CD4-positive, alpha-beta T cell treated with Interleukin-15 for 4 hours (primary cell): ENCODE data around the gene G3BP2.
"Not testable (repeated sequence)": the region's sequence is repeated elsewhere in the genome, so short reads cannot be mapped to it uniquely, and the experiment has no call there.

Source experiments
- DNase-seq: peaks from one replicate; pipeline ENCODE4 v3.0.0-alpha.2; 2020; ENCODE audit warnings: low spot score

Gene G3BP2

DNA sequence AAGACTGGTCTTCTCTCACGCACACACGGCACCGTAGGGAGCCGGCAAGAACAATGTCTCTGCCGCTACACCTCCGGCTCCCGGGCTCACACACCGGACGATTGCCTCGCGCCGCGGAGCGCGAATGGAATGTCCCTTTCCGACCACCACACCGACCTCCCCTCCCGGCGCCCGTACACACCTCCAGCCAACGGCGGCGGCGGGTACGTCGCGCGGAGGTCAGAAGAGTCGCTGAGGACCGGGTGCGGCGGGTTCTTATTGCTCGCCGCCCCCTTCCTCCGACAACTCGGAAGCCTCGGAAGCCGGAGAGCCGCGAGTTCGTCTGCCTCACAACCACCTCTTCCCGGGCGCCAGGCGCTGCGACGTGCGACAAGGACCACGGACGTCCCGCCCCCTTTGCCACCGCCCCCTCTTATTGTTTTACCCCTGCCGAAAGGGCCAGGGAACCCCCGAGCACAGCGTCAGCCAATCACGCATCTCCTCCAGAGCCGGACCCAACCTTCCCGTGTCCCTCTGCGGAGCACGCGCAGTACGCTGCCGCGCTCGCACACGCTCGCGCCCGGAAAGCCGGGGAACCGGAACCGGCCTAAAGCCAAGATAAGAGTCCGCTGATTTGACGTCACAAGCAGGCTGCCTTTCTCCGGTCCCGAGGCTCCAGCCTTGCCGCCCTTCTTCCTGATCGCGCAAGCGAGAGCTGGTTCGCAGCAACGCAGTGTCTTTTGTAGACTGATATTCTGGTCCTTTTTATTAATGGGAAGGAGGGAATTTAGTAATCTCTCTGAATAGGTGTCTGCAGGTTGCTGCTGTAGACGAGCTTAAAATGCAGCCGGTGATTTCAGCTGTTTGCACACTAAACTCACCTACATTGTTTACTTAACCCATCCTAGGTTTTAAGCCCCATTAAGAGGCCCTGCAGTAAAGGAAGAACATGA is at the start of gene G3BP2:
TSS of gene G3BP2 (minus strand) at position 385 of the 932 bp plus-strand sequence. CDS start 11,386 bp downstream, outside the sequence.
- DNase-seq, result peak; percentile 98

DNA sequence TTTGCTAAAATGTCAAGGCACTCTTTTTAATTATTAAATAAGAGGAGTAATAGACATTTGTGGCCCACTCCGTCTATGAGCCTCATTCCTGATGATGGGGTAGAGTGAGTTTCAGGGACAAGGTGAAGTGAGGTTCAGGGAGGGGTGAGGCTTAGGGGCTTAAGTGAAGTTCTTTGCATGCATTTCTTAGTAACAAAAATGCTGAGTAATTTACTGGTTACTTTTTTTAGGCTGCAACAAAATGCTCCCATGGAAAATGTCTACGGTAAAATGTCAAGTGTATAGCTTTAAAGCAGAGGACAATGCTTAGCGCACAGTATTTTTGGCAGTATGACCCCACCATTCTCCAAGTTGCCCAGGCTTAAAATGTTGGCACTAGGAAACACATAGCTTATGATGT is 49.2 kb upstream of the G3BP2 start:
- DNase-seq, result no peak

DNA sequence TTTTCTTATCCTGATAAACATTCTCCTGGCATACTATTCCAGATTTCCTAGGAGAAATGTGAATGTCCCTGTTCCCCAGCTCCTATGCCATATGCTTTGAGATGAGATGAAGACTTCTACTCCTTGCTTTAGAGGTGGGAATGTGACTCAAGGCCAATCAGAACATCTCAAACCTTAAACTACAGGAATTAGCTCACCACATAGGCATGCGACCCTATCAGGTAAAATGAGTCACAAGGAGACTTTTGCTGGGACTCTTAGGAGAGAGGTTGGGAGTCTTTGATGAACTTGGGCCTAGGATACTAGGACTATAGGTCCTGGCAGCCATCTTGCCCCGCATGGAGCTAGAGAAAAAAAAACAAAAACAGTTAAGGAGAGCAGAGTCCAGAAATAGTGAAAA is 45.3 kb upstream of the G3BP2 start:
- DNase-seq, result no peak

DNA sequence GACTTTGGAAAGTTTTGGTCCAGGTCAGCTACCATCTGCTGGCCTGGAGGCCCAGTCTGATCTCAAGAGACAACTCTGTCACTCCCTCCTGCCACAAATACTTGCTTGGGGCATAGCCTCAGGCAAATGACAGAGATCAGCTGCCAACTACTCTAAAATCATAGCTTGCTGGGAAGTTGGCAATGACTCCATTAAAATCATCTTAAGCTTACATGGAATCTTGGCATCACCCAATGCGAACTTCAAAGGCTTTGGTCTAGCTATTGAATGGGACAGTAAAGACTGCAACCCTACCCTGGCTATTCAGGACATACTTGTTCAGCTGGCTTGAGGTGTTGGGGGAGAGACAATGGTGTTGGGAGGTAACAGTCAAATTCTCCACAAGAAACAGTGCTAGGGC is 44.2 kb upstream of the G3BP2 start:
- no peak for DNase-seq

DNA sequence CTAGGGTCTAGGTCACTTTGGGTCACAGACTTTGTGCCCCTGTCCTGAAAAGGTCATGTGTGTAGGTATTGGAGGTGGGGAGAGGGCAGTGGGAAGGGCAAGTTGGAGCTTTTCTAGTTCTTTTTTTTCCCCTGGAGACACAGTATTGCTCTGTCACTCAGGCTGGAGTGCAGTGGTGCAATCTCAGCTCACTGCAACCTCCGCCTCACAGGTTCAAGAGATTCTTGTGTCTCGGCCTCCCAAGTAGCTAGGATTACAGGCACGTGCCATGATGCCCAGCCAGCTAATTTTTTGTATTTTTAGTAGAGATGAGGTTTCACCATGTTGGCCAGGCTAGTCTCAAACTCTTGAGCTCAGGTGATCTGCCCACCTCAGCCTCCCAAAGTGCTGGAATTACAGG is 42.8 kb upstream of the G3BP2 start:
- DNase-seq, result not testable (repeated sequence)

DNA sequence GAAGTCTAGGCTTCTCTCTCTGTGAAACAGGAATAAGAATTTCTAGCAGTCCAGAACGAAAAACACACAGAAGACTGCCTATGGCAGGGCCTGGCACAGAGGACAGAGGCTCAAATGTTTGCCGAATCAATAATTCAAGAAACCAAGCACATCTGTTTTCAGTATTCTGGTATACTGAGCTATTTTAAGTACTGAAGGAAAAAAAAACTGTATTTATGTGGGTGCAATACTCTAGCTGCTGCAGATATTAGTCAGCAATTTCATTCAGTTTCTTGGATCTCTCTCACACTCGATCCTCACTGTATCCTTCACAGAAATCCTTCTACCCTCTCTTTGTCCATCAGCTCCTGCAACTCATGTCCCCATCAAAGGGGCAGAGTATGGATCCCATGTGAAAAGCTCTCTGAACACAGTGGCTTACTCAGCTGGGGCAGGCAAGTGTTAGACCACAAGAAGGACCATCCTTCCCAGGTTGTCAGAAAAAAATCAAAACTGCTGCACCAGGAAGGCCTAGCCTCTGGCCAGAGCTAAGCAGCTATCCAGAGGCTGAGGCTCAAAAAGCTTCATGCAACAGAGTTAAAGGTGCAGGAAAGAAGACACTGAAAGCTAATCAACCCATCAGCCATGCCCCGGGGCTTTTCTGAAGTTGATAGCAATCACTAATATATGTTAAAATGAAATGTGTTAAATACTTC is 42.0 kb upstream of the G3BP2 start:
- no peak for DNase-seq

DNA sequence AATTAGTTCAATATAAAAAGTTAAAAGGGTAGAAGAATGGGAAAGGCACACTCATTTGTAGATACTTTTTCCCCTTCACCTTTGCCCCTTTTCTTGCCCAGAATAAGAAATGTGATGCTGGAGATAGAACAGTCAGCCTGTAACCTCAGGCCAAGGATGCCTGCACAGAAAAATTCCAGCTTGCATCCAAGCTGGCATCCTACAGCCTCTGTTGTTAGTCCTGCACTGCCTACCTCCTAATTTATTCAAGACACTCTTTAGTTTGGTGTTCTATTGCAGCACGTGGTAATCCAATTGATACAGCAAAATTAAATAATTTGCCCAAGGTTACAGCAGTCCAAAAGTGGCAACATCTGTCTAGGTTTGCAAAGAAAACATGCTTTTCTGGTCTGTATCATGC is 41.5 kb upstream of the G3BP2 start:
- DNase-seq, result no peak

DNA sequence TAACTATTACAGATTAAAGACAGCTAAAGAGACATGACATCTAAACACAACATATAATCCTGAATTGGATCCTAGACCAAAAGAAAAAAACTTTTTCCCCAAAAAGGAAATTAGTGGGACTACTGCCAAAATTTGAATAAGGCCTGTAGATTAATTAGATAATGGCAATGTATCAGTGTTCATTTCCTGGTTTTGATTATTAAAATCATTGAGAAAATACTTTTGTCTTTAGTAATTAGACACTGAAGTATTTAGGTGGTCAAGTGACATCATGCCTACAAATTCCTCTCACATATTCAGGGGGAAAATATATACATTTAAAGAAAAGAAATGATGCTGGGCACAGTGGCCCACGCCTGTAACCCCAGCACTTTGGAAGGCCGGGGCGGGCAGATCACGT is 40.8 kb upstream of the G3BP2 start:
- no peak for DNase-seq

DNA sequence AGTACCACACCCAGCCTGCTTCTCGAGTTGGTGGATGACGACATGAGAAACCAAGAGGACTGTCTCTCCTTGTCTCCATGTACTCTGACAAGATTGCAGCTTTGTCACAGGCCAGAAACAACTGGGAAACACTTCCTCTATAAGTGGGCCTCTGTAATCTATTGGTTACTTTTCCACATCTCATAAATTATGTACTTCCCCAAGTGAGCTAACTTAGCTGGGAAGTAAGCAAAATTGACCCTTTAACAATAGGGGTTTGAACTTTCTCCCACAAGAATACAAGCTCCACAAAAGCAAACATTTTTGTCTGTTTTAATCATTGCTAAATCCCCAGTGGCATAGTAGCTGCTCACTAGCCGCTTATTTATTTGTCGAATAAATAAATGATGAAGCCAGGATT is 37.0 kb upstream of the G3BP2 start:
- DNase-seq, result no peak

DNA sequence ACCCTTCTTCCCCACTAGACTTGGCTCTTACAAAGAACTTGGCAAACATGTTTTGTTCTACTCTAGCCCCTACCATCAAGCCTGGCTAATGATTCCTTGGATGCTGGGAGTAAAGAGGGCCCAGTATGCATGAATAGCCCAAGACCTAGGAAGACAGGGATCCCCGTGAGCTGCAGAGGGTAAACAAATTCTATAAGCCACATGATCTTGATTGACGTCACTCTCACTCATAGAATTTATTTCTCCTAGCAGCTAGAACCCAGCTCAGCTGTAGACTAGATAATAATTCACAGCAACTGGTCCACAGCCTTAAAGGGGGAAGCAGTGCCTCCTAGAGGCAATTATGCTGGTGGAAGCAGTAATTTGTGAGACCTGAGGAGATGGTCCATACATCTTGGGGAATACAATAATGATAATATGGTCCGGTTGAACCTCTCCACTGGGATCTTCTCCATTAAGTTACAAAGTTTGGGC is 35.0 kb upstream of the G3BP2 start:
- peak; percentile 66 for DNase-seq

DNA sequence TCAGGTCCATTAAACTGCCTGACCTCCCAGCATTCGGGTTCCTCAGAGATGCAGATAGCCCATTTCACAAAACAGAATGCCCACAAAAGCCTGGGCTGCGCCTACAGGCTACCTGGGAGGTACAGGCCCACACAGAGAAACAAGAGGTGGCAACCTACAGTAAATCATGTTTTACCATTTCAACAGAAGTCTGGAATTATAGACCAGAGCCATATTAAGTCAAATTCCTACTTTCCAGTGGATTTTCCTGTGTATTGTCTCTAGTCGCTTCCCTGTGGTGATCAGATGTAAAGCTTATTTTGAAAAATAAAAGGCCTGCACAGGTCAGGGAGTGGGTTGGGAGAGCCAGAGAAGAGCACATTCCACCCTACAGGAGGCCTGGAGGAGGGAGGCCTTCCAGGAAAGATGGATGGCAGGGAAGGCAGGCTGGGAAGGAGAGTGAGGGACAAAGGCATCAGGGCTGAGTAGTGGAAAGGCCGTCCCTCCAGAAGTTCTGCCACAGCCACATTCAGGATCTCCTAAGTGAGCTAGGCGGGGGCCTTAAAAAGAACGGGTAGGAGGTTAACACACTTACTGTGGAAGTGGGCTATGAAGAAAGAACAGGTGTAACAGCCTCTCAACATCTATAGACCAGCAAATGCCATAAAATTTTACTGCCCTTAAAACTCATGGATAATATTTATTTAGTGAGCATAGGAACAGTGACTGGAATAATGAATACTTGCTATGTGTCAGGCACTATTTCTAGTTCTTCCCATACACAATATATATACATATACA is 32.2 kb upstream of the G3BP2 start:
- DNase-seq, result no peak

DNA sequence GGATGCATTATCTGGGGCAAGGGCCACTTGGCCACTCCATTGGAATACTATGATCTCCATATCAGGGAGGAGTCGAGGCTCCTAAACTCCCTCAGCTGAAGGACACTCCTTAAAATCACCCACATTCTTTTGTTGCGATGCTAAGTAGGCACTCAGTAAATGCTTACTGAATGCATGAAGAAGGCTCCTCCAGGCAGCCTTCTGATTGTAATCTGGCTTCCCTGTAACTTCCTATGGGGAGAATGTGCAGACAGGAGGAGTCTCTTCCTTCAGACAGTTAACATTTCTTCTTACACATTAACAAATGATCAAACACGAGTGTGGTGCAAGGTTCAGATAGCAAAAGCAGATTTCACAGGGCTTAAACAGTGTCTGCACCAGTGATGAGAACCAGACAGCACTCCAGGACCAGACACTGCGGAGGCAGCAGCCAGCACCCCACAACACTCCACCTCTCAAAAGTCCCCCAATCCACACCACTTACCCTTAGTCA is 29.8 kb upstream of the G3BP2 start:
- no peak for DNase-seq

DNA sequence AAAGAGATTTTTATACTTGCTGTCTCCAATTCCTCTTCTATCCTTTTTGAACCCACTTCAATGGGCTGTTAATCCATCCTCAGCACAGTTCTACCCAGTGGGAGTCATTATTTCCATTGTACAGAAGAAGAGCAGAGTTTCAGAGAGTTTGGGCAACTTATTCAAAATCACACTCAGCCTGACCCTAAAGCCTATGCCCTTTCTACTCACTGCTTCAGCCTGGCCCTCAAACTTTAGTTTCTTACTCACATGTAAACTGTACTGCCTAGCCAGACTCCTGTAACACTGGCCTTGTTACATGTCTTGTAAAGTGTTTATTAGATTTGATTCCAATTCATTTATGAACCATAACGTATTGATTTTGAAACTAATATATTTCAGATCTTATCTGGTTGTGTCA is 26.1 kb upstream of the G3BP2 start:
- no peak for DNase-seq

DNA sequence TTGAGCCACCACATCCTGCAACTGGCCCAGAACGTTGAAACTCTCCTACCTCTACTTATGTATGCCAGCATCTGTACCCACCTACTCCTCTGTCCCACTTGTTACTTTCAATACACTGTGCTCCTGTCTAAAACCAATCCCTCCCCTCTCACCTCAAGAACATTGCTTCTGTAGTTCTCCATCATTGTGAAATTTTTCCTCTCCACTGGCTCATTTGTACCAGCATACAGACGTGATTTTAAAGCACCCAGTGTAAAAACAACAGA is 25.7 kb upstream of the G3BP2 start:
- DNase-seq, result no peak

DNA sequence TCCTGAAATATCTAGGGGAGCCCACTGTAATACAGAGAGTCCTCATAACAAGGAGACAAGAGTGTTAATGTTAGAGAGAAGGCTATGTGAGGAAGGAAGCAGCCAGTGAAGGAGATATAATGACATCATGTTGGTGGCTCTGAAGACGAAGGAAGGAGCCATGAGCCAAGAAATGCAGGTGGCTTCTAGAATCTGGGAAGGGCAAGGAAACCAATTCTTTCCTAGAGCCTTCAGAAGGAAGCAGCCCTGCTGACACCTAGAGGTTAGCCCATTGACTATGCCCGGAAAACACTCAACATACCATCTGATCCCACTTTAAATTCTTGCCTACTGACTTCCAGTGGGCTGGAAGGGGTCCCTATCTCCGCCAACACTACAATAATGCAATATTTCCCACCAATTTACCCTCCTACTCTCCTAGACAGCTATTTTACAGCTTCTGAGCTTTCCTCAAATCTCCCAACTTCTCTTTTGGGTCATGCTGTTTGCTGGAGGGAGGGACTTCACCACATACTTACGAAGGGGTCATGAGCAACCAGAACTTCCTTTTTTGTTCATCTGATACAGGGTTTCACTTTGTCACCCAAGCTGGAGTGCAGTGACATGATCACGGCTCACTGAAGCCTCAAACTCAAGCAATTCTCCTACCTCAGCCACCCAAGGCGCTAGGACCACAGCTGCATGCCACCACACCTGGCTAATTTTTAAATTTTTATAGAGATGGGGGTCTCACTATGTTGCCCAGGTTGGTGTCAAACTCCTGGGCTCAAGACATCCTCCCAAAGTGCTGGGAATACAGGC is 25.2 kb upstream of the G3BP2 start:
- peak; percentile 34 for DNase-seq

DNA sequence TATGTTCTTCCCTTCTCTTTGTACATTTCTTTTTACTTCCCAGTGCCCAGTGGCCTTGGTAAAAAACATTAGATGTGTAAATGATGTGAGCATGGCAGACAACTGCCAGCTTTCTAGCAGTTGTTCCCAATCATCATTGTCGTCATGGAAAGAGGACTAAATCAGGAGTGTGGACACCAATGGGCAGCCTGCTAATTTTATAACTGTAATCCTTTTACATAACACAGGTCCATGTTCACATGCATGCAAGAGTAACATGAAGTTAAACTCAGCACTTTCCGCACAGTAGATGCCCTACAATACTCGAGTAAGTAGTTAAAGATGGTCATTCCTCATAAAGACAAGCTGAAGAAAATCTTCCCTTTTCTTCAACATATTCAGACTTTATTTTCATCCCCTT is 23.4 kb upstream of the G3BP2 start:
- DNase-seq, result no peak

DNA sequence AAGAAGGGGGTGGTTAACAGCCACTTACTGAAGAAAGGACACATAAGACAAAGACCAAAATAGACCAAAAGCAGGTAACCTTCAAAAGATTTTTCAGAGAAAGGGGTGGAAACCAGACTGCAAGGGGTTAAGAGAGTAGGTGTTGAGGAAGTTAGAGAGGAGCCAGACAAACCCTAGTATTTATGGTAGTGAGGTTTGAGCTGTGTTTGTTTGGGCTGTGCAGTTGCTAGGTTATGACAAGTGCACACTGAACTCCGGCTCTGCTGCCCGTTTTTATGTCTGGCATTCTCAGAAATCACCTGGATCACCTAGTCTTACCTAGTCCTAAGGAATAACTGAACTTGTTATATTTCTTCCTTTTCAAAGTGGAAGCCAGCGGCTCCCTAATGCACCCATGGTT is 22.9 kb upstream of the G3BP2 start:
- peak; percentile 42 for DNase-seq

DNA sequence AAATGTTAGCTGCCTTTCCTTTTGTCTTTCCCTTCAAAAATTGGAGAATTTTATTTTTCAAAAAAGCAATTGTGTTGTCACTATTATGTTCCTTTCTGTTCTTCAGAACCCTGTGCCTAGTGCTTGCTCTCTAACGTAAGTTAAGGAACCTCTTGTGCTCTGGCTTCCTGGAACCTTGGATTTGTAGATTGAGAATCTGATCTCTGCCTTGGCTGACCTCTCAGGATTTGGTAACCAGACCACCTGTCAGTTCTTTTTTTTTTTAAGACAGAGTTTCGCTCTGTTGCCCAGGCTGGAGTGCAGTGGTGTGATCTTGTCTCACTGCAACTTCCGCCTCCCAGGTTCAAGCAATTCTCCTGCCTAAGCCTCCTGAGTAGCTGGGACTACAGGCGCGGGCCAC is 18.9 kb upstream of the G3BP2 start:
- DNase-seq, result not testable (repeated sequence)

DNA sequence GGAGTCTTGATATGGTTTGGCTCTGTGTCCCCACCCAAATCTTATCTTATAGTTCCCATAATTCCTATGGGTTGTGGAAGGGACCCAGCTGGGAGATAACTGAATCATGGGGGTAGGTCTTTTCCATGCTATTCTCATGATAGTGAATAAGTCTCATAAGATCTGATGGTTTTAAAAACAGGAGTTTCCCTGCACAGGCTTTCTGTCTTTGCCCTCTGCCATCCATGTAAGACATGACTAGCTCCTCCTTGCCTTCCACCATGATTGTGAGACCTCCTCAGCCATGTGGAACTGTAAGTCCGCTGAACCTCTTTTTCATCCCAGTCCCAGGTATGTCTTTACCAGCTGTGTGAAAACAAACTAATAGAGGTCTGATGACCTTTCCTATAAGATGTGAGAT is 13.9 kb upstream of the G3BP2 start:
- not testable (repeated sequence) for DNase-seq

DNA sequence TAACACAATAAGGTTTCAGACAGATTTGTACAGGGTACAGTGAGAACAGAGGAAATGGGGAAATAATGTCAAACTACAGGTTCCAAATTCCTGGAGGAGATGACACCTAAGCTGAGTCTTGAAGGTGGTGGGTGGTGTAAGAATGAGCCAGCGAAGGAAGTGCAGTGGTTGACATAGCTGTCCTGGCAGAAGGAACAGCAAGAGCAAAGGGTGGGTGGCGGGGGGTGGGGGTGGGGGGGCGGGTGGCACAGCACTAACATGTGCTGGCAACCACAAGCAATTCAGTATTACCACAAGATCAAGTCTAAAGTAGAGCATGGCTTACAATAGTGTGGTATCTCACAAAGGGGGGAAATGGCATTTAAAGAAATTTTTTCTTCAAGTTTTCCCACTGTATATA is 13.1 kb upstream of the G3BP2 start:
- peak; percentile 56 for DNase-seq

DNA sequence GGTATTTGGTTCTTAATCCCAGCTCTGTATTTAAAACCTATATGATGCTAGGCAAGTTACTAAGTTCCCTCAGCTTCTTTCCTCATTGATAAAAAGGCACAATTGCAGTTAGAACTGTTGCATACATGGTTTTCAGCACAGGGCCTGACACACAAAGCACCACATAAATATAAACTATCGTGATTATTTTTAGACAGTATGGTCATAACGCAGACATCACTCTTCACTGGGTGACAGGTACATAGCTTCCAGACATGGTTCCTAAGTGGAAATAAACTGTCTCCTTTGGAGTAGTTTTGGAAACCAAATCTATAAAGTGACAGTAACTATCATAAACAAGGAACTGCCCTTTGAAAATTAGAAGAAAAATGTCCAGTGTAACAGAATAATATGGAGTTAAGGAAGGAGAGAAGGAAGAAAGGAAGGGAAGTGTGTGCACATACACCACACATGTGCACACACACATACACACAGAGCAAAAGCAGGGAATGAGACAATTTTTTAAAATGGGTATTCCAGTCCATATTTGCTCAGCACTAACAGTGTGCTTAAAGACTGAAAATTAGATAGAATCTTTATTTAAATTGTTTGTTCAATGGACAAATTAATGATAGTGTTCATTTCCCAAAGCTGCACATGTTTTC is 12.5 kb upstream of the G3BP2 start:
- no peak for DNase-seq
